GM12878 (cell line): Measurements from ENCODE around the gene DNAH8. TPM values are rescaled to one million over a fixed set of nuclear protein-coding genes. Genes with fewer than 3 reads are reported as not detected.

Experiments used
- ATAC-seq: fragments of 200-7000 bp; cut with Tn5 transposase; 3 replicates; pipeline ENCODE4 v1.9.1; 2020; ENCODE audit warnings: mild to moderate bottlenecking, moderate library complexity
- BruUV-seq: library from RNA; stranded (reverse); fragments of 400-500 nt; replicated peaks from 2 replicates; lab custom pipeline; 2021; lab: Mats Ljungman, UMichigan
- CTCF ChIA-PET: fragments of 300-600 bp; sonication (Branson Sonifier 250); formaldehyde crosslinking; extraction: SDS; loops from one replicate; lab custom pipeline; 2021; ENCODE audit warnings: inconsistent platforms; lab: Yijun Ruan, JAX
- POLR2A ChIA-PET: fragments of 350-600 bp; formaldehyde crosslinking; extraction: SDS; loops from one replicate; lab custom pipeline; 2021; ENCODE audit warnings: inconsistent platforms; lab: Charles Lee
- RAD21 ChIA-PET: fragments of 300-600 bp; sonication (Branson Sonifier 250); formaldehyde crosslinking; loops from one replicate; lab custom pipeline; 2023; ENCODE audit warnings: antibody characterized with exemption; ENCODE audit not compliant: unreplicated experiment; lab: Charles Lee
- SMC1A ChIA-PET: fragments of 300-600 bp; sonication (Branson Sonifier 250); formaldehyde crosslinking; loops from one replicate; lab custom pipeline; 2023; ENCODE audit not compliant: unreplicated experiment, uncharacterized antibody; lab: Charles Lee
- DNase-seq: peaks from one replicate; pipeline ENCODE4 v3.0.0-alpha.2; 2011; ENCODE audit warnings: low read depth, low spot score
- FAIRE-seq: peaks from 3 replicates; lab custom pipeline; 2011; peaks lifted over from hg19 to GRCh38; lab: Jason Lieb, UNC
- H2AFZ ChIP-seq: 2 replicates; pipeline ENCODE4 v1.6.0; 2011; ENCODE audit warnings: low read depth, low read length, control low read depth; ENCODE audit not compliant: control insufficient read depth
- H3K27ac ChIP-seq: 2 replicates; pipeline ENCODE4 v1.5.1; 2011; ENCODE audit warnings: control low read depth; ENCODE audit not compliant: control insufficient read depth, insufficient read depth
- H3K27me3 ChIP-seq, 2 experiments: replicated peaks in 1 of 2; 2 replicates each; pipeline versions ENCODE4 v1.6.0 to v1.6.1; 2011; ENCODE audit warnings: low read length in 1 of 2; ENCODE audit not compliant: control insufficient read depth in 2 of 2, insufficient read depth in 2 of 2
- H3K36me3 ChIP-seq, 2 experiments: 2 replicates each; pipeline ENCODE4 v1.5.1; 2011; ENCODE audit warnings: low read length in 1 of 2; ENCODE audit not compliant: control insufficient read depth in 2 of 2, insufficient read depth in 2 of 2
- H3K4me1 ChIP-seq: 2 replicates; pipeline ENCODE4 v1.6.1; 2011; ENCODE audit warnings: mild to moderate bottlenecking, low read length, moderate library complexity, mixed read lengths; ENCODE audit not compliant: control insufficient read depth, insufficient read depth
- H3K4me2 ChIP-seq: 2 replicates; pipeline ENCODE4 v1.6.0; 2011; ENCODE audit warnings: control low read depth; ENCODE audit not compliant: control insufficient read depth, insufficient read depth
- H3K4me3 ChIP-seq: fragments of 200-600 bp; sonication (generic); 2 replicates; pipeline ENCODE4 v1.5.1; 2016
- H3K79me2 ChIP-seq: 2 replicates; pipeline ENCODE4 v1.6.0; 2011; ENCODE audit warnings: low read length; ENCODE audit not compliant: control insufficient read depth, insufficient read depth
- H3K9ac ChIP-seq: 2 replicates; pipeline ENCODE4 v1.8.0; 2011; ENCODE audit warnings: low read length, control low read depth, mixed read lengths; ENCODE audit not compliant: control insufficient read depth, insufficient read depth
- H3K9me3 ChIP-seq: replicated peaks from 3 replicates; pipeline ENCODE4 v1.5.1; 2011; ENCODE audit warnings: mild to moderate bottlenecking, low read length; ENCODE audit not compliant: control insufficient read depth, insufficient read depth
- H4K20me1 ChIP-seq: 2 replicates; pipeline ENCODE4 v1.6.0; 2011; ENCODE audit not compliant: control insufficient read depth, insufficient read depth
- ASH2L ChIP-seq: fragments of 300-600, 200-600 bp; sonication (generic); IDR thresholded peaks from 2 replicates; pipeline ENCODE4 v1.6.1; 2017; ENCODE audit warnings: low read depth, mild to moderate bottlenecking, borderline replicate concordance
- BRCA1 ChIP-seq: IDR thresholded peaks from 2 replicates; pipeline ENCODE4 v1.6.1; 2011; ENCODE audit warnings: low read depth, low read length, improper control_type of control experiment
- CBX5 ChIP-seq: sonication (generic); IDR thresholded peaks from 2 replicates; pipeline ENCODE4 v1.6.1; 2016; ENCODE audit warnings: low read depth, moderate library complexity, mild to moderate bottlenecking, inconsistent platforms
- CEBPB ChIP-seq, 2 experiments: fragments of 150-350 bp in 1 of 2; IDR thresholded peaks; 2 replicates each; pipeline ENCODE4 v1.6.1; 2012 to 2014; ENCODE audit warnings: low read depth in 2 of 2, low read length in 2 of 2, borderline replicate concordance in 1 of 2, inconsistent platforms in 1 of 2
- CREB1 ChIP-seq: IDR thresholded peaks from 2 replicates; pipeline ENCODE4 v1.6.1; 2012; ENCODE audit warnings: low read depth, mild to moderate bottlenecking, inconsistent platforms
- GATAD2B ChIP-seq: fragments of 450-650 bp; conservative IDR thresholded peaks from 2 replicates; pipeline ENCODE4 v1.6.1; 2017; ENCODE audit warnings: low read depth, mild to moderate bottlenecking, moderate library complexity
- IRF4 ChIP-seq: IDR thresholded peaks from 2 replicates; pipeline ENCODE4 v1.6.1; 2011; ENCODE audit warnings: low read depth, low read length
- JUND ChIP-seq: IDR thresholded peaks from 2 replicates; pipeline ENCODE4 v1.6.1; 2012; ENCODE audit warnings: low read depth, mild to moderate bottlenecking, low read length, improper control_type of control experiment, moderate library complexity
- MEF2B ChIP-seq: fragments of 450-650 bp; IDR thresholded peaks from 2 replicates; pipeline ENCODE4 v1.6.1; 2018; ENCODE audit warnings: mild to moderate bottlenecking, moderate library complexity; ENCODE audit not compliant: partially characterized antibody, poor library complexity, severe bottlenecking
- MLLT1 ChIP-seq: fragments of 450-650 bp; IDR thresholded peaks from 2 replicates; pipeline ENCODE4 v1.6.1; 2016; ENCODE audit warnings: mild to moderate bottlenecking
- MTA3 ChIP-seq: IDR thresholded peaks from 2 replicates; pipeline ENCODE4 v1.6.1; 2012; ENCODE audit warnings: low read length, inconsistent platforms, borderline replicate concordance
- NFIC ChIP-seq: IDR thresholded peaks from 2 replicates; pipeline ENCODE4 v1.6.1; 2012; ENCODE audit warnings: low read depth, mild to moderate bottlenecking, inconsistent platforms, low read length, moderate library complexity
- NFXL1 ChIP-seq: fragments of 450-650 bp; IDR thresholded peaks from 2 replicates; pipeline ENCODE4 v1.6.1; 2017; ENCODE audit warnings: antibody characterized with exemption, mild to moderate bottlenecking, borderline replicate concordance
- PBX3 ChIP-seq: IDR thresholded peaks from 2 replicates; pipeline ENCODE4 v1.6.1; 2011; ENCODE audit warnings: mild to moderate bottlenecking, low read depth, low read length, moderate library complexity; ENCODE audit not compliant: insufficient replicate concordance
- RAD51 ChIP-seq: fragments of 450-650 bp; IDR thresholded peaks from 2 replicates; pipeline ENCODE4 v1.6.1; 2016; ENCODE audit warnings: moderate library complexity, mild to moderate bottlenecking, inconsistent platforms
- SKIL ChIP-seq: fragments of 450-650 bp; IDR thresholded peaks from 2 replicates; pipeline ENCODE4 v1.6.1; 2017; ENCODE audit warnings: mild to moderate bottlenecking, low read depth, inconsistent platforms; ENCODE audit not compliant: poor library complexity, severe bottlenecking
- SREBF1 ChIP-seq: IDR thresholded peaks from 2 replicates; pipeline ENCODE4 v1.6.1; 2012; ENCODE audit warnings: mild to moderate bottlenecking, low read length
- STAT3 ChIP-seq: IDR thresholded peaks from 2 replicates; pipeline ENCODE4 v1.6.1; 2011; ENCODE audit warnings: low read depth, low read length, improper control_type of control experiment
- TCF3 ChIP-seq: IDR thresholded peaks from 2 replicates; pipeline ENCODE4 v1.6.1; 2012; ENCODE audit warnings: low read depth, mild to moderate bottlenecking, low read length, borderline replicate concordance; ENCODE audit not compliant: insufficient read depth
- ZNF207 ChIP-seq: fragments of 450-650 bp; IDR thresholded peaks from 2 replicates; pipeline ENCODE4 v1.6.1; 2014; ENCODE audit warnings: antibody characterized with exemption, mild to moderate bottlenecking, borderline replicate concordance
- ZNF622 ChIP-seq: fragments of 450-650 bp; IDR thresholded peaks from 2 replicates; pipeline ENCODE4 v1.6.1; 2017; ENCODE audit warnings: mild to moderate bottlenecking, inconsistent platforms
- ZZZ3 ChIP-seq: IDR thresholded peaks from 2 replicates; pipeline ENCODE4 v1.6.1; 2011; ENCODE audit warnings: low read depth; ENCODE audit not compliant: control insufficient read depth, insufficient read length
- WGBS: methylation state at CpG from one replicate; pipeline ENCODE4 v1.1.6; 2016; ENCODE audit warnings: low lambda C conversion rate; ENCODE audit not compliant: insufficient replicate concordance, insufficient coverage; ENCODE audit errors: missing lambda C conversion rate; 5-methylcytosine and 5-hydroxymethylcytosine counted together
- in situ Hi-C: fragments of 300-500 bp; cut with MboI; formaldehyde crosslinking; loops from 9 replicates; pipeline ENCODE4 v1.14.3; 2018; ENCODE audit warnings: mixed read lengths
- intact Hi-C: fragments of 100-400 bp; cut with micrococcal nuclease; formaldehyde crosslinking; loops from one replicate; pipeline ENCODE4 v1.14.2; 2022; ENCODE audit not compliant: unreplicated experiment
- polyA plus RNA-seq, 11 experiments: library from polyadenylated mRNA; depleted of rRNA in 4 of 11; unstranded in 6 of 11; stranded (reverse) in 5 of 11; fragments of >200 nt; fragmentation: Nextera tagmentation in 4 of 11; fragmentation: Illumina TruSeq in 1 of 11; extraction: Ambion mirVana in 4 of 11; extraction: Trizol in 1 of 11; gene quantifications; 1 replicate in 1 of 11; 2 replicates in 10 of 11; pipeline versions ENCODE4 v1.2.1 to v1.2.3, GENCODE V29; 2011 to 2016; ENCODE audit warnings: inconsistent platforms in 2 of 11, missing spikeins in 2 of 11, low read depth in 1 of 11
- total RNA-seq, 4 experiments: library from RNA; depleted of rRNA in 3 of 4; stranded (reverse); fragments of >200 nt in 3 of 4; fragmentation: Illumina TruSeq in 1 of 4; extraction: Trizol in 1 of 4; gene quantifications; 2 replicates each; pipeline versions ENCODE4 v1.2.1 to v1.2.3, GENCODE V29; 2013 to 2021

The DNAH8 gene
- total and polyA plus RNA-seq, 10 of the 15 experiments (the other 5 are each of a cell fraction or from before 2014, with no cell fraction given): 0.02 to 0.34 (median 0.10) TPM; not detected in 3

GRCh38 chr6:38775870-38776269, 60.8 kb downstream of the DNAH8 start:
- Histone ChIP-seq H3K4me3 (0 out of 2 replicates have a peak overlapping the region, but pooled peaks have one; percentile 21), H3K9ac (no peak overlapping the region), H3K4me1 (peaks cover 29% of the 10 kb centered on the region), H3K79me2 (no peaks in the 10 kb centered on the region), H3K4me2 (peak overlapping the region; percentile 50; the same call in 1 of the 2 replicates), H2AFZ (peak overlapping the region; percentile 3; the same call in 1 of the 2 replicates), H3K36me3 (no peaks in the 10 kb centered on the region), H3K27me3 (no peaks in the 10 kb centered on the region), H4K20me1 (no peaks in the 10 kb centered on the region), H3K27ac (peak overlapping the region; percentile 71), H3K9me3 (no peaks in the 10 kb centered on the region; the same call in 2 of the 3 replicates)
- ChIA-PET CTCF (interaction anchor here (1.5 to 1.7 kb wide), 2 partner anchors 9 to 13 kb away, joined by 4 to 10 read pairs; no protein-coding TSS in a partner anchor), SMC1A (interaction anchor here (1.0 to 1.5 kb wide), 2 partner anchors 13 to 73 kb away, joined by 3 to 4 read pairs; partner anchors contain the start of gene GLO1), POLR2A (interaction anchor here (0.6 kb wide), 1 partner anchor 70 kb away, joined by 3 read pairs; no protein-coding TSS in a partner anchor), RAD21 (no interaction called here)
- peak; percentile 89 for ATAC-seq
- no peak for FAIRE-seq
- intact Hi-C loops: no loop called here
- BruUV-seq: no TSS peak
- 0% methylated on average over 1 of the region's 1 CpG for WGBS
- DNase-seq: no peak
- in situ Hi-C loops: no loop called here
- TF ChIP-seq CREB1 (no peak), GATAD2B (no peak), RAD51 (no peak), NFXL1 (no peak), MTA3 (no peak), ZNF207 (no peak), ZZZ3 (no peak), STAT3 (no peak), BRCA1 (no peak), CEBPB (IDR thresholded peaks at IDR 0.05; ENCODE audit: borderline replicate concordance in 1 of 2, low read depth in 2 of 2, low read length in 2 of 2) (no peak), MEF2B (peak; percentile 72), SREBF1 (no peak), MLLT1 (no peak), CBX5 (no peak), JUND (no peak), ASH2L (no peak), TCF3 (no peak), NFIC (peak; percentile 68; the same call in 1 of the 2 replicates), ZNF622 (no peak), PBX3 (no peak), SKIL (no peak), IRF4 (no peak)
